ENCODE results near the gene LRP1-AS.

Gene LRP1-AS

DNA sequence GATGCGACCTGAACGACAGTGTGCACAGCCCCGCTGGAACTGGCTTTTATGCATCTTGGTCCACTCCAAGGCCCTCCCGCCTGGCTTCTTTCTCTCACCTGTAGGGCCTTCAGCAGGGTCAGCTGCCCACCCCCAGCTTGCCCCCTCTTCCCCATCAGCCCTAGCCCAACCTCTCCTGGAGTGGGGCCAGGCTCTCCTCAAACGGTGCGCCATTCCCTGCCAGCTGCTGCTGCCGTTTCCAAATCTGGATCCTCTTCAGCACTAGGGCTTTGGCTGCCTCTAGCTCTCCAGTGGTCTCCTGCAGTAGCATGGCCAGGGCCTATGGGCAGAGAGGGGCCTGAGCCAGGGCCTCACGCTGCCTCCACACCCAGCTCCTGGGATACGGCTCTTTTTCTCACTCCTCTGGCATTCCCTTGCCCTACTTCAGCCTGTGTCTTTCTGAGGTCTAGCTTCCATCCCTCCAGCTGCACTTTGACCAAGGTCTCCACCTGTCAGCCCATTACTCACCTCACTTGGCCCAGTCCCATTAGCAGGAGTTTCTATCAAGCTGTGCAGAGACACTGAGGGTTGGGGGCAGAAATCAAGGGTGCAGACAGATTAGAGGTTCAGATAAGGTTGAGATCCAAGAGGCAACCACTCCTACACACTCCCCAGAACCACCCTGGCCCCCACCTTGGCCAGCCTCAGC, 41.3 kb downstream of the LRP1-AS start:
- H3K4me3 ChIP-seq (ENCODE audit: low read depth, low read length) = no peak overlapping the region
- TF ChIP-seq, protein P1, sequence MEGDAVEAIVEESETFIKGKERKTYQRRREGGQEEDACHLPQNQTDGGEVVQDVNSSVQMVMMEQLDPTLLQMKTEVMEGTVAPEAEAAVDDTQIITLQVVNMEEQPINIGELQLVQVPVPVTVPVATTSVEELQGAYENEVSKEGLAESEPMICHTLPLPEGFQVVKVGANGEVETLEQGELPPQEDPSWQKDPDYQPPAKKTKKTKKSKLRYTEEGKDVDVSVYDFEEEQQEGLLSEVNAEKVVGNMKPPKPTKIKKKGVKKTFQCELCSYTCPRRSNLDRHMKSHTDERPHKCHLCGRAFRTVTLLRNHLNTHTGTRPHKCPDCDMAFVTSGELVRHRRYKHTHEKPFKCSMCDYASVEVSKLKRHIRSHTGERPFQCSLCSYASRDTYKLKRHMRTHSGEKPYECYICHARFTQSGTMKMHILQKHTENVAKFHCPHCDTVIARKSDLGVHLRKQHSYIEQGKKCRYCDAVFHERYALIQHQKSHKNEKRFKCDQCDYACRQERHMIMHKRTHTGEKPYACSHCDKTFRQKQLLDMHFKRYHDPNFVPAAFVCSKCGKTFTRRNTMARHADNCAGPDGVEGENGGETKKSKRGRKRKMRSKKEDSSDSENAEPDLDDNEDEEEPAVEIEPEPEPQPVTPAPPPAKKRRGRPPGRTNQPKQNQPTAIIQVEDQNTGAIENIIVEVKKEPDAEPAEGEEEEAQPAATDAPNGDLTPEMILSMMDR (IDR thresholded peaks at IDR 0.05; ENCODE audit: borderline replicate concordance, insufficient read depth, low read depth, low read length) = no peak

DNA sequence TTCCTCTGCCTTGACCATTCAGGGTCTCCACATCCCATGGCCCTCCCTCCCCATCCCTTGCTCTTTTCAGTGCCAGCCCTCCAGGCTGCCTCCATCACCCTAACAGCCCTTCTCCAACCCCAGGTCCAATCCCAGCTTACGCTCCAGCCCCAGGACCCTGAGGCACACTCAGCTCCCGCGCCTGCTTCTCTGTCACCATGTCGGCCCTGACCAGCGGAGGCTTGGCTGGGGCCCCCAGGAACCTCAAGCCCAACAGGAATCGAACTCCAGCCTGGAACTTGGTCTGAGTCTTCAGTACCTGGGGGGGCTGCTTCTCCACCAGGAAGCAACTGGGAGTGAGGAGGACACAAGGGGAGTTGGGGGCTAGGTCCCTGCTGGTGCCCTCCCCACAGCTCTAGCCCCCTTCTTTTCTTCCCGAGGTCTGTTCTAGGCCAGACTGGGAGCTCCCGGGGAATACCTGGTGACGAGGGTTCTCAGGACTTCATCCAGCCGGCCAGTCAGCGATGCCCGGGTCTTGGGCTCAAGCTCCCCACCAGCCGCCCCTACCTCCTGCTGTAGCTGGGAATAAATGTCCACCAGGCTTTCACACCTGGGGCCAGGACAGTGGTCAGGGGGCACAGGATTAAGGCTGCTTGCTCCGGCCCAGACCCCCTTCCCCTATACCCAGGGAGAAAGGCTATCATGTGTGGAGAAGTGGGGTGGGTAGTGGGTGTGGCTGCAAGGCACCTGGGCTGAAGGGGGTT, 42.2 kb downstream of the LRP1-AS start:
- no peak overlapping the region for H3K4me3 ChIP-seq (ENCODE audit: low read depth, low read length)
- TF ChIP-seq, protein P1 (IDR thresholded peaks at IDR 0.05; ENCODE audit: borderline replicate concordance, insufficient read depth, low read depth, low read length) = no peak

DNA sequence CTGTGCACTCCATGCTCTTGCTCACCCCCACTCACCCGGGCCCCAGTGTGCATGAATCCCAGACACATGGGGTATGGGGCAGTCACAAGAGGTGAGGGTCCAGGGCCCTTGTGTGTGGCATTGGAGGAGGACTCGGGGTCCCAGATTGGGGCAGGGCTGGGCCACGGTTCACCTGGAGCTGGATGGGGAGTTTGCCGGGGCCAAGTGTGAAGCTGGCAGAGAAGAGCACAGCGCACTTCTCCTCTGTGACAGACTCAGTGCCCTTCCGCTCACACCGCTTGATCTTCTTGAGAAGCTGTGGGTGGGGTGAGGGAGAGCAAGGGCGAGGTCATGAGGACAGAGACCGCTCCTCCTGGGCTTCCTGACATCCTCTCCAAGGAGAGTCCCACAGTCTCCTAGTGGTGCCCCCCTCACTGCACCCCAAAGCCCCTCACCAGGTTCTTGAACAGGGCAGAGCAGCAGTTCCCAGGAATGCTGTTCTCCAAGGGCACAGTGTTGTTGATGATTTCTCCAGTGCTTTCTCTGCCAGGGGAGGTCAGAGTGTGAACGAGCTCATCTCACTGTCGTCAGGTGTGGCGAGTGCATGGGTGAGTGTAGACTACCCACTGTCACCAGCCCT, 43.0 kb downstream of the LRP1-AS start:
- no peak overlapping the region for H3K4me3 ChIP-seq (ENCODE audit: low read depth, low read length)
- TF ChIP-seq, protein P1 (IDR thresholded peaks at IDR 0.05; ENCODE audit: borderline replicate concordance, insufficient read depth, low read depth, low read length) = no peak

DNA sequence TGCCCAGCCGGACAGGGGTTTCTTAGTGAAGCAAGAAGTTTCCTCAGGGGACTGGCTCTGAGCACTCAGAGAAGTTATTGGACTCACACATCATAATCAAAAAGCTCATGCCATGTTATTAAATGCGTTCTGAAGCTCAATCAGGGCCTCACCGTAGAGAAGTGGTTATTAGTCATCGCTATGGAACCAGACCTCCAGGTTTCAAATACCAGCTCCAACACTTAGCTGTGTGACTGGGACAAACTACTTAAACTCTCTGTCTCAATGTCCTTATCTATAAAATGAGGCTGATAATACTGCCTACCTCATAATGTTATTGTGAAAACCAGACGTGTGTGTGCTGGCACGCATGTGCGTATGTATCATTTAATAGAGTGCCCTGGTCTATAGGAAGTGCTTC, 43.6 kb downstream of the LRP1-AS start:
- TF ChIP-seq, protein P1 (IDR thresholded peaks at IDR 0.05; ENCODE audit: borderline replicate concordance, insufficient read depth, low read depth, low read length) = no peak
- no peak overlapping the region for H3K4me3 ChIP-seq (ENCODE audit: low read depth, low read length)

DNA sequence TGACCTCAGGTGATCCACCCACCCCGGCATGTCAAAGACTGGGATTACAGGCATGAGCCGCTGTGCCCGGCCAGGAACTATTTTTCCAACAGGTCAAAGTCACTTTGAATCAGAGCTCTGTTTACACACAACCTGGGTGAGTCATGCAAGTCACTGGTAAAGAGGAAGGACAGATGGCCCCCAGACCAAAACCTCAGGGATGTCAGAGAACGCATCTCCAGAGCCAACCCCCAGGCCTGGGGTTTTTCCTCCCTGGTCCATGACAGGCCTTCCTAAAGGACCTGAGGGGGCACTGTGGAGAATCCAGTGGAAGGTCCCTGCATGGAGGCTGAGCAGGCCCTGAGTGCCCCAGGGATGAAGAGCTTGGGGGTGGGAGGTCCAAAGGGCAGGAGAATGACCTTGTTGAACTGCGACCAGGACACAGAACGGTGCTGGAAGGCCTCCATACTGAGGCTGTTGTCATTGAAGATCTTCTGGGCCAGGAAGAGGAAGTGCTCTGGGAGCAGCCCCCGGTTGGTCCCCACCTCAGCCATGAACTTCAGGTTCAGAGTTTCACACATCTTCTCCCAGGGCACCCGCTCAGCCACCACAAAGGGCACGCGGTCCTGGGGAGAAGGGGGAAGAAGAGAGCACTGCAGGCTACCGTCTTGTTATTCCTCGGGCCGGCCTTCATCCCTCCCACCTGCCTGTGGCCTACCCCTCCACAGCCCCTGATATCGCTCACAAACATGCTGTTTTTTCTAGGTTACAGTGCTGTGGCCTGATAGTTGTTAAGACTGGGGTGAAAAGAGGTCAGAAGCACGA, 45.3 kb downstream of the LRP1-AS start:
- no peak overlapping the region for H3K4me3 ChIP-seq (ENCODE audit: low read depth, low read length)
- TF ChIP-seq, protein P1 (IDR thresholded peaks at IDR 0.05; ENCODE audit: borderline replicate concordance, insufficient read depth, low read depth, low read length) = no peak

DNA sequence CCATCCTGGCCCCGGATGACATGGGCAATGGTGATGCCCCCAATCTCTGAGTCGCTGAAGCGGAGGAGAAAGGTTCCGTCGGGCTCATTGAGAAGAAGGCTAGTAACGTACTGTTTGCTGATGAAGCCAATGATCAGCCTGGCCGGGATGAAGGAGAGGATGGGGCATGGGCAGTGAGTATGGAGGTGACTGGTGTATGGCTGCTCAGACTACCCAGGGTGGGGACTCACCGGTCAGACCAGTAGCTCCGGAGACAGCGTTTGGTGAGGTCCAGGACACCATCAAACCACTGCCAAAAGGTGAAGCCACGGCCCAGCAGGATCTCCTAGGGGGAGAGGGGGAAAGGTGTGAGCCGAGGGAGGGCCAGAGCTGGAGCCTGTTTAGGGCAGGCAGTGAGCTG, 47.7 kb downstream of the LRP1-AS start:
- TF ChIP-seq, protein P1 (IDR thresholded peaks at IDR 0.05; ENCODE audit: borderline replicate concordance, insufficient read depth, low read depth, low read length) = no peak
- no peak overlapping the region for H3K4me3 ChIP-seq (ENCODE audit: low read depth, low read length)
